Coronary artery (tissue), 2 donors: ENCODE measurements around the gene DSCAML1.

ENCODE experiments used
- DNase-seq: peaks from one replicate; pipeline ENCODE4 v3.0.0-alpha.2; 2017; ENCODE audit warnings: low spot score
- H3K27ac ChIP-seq, 2 donors: fragments of 200-600 bp; sonication (generic); one replicate each; pipeline ENCODE4 v1.5.1; 2016 to 2019
- H3K4me3 ChIP-seq: fragments of 200-600 bp; sonication (generic); 2 replicates; pipeline ENCODE4 v1.5.1; 2016; ENCODE audit warnings: mild to moderate bottlenecking, moderate library complexity
- CTCF ChIP-seq: fragments of 200-600 bp; sonication (generic); IDR thresholded peaks from one replicate; pipeline ENCODE4 v1.5.1; 2019; ENCODE audit warnings: antibody characterized with exemption

The DSCAML1 gene

GRCh38 chr11:117563556-117563955, 233.5 kb downstream of the DSCAML1 start:
- no peak overlapping the region for H3K27ac ChIP-seq
- TF ChIP-seq CTCF = no peak
- no peak for DNase-seq
- H3K4me3 ChIP-seq = no peak overlapping the region

GRCh38 chr11:117562136-117562535, 234.9 kb downstream of the DSCAML1 start:
- no peak for DNase-seq
- Histone ChIP-seq H3K27ac (no peak overlapping the region), H3K4me3 (no peak overlapping the region)
- no peak for TF ChIP-seq CTCF

- Histone ChIP-seq H3K4me3 (no peak overlapping the region), H3K27ac (no peak overlapping the region)
- no peak for DNase-seq
- TF ChIP-seq CTCF = no peak
These were observed 236.1 kb downstream of the DSCAML1 start for GRCh38 chr11:117560780-117561530.

GRCh38 chr11:117559698-117560097, 237.3 kb downstream of the DSCAML1 start:
- DNase-seq = no peak
- TF ChIP-seq CTCF = no peak
- Histone ChIP-seq H3K4me3 (no peak overlapping the region), H3K27ac (no peak overlapping the region)

- no peak overlapping the region for H3K4me3 ChIP-seq
- TF ChIP-seq CTCF = no peak
- DNase-seq = no peak
- no peak overlapping the region for H3K27ac ChIP-seq
These were observed 239.7 kb downstream of the DSCAML1 start for GRCh38 chr11:117557361-117557760.

- DNase-seq = no peak
- TF ChIP-seq CTCF = no peak
- Histone ChIP-seq H3K27ac (no peak overlapping the region), H3K4me3 (no peak overlapping the region)
These were observed 242.2 kb downstream of the DSCAML1 start for GRCh38 chr11:117554601-117555333.

- DNase-seq = no peak
- H3K27ac ChIP-seq = no peak overlapping the region
- no peak overlapping the region for H3K4me3 ChIP-seq
- no peak for TF ChIP-seq CTCF
These were observed 244.4 kb downstream of the DSCAML1 start for GRCh38 chr11:117552626-117553025.
